OCI-LY7 (cell line): ENCODE measurements around the gene KANSL1. TPM values are rescaled to one million over a fixed set of nuclear protein-coding genes. Genes with fewer than 3 reads are reported as not detected.

Experiments
- BruUV-seq: library from RNA; stranded (reverse); fragments of 400-500 nt; replicated peaks from 2 replicates; lab custom pipeline; 2021; lab: Mats Ljungman, UMichigan
- CTCF ChIA-PET: fragments of 300-600 bp; sonication (Branson Sonifier 250); formaldehyde crosslinking; loops from one replicate; lab custom pipeline; 2022; ENCODE audit warnings: antibody characterized with exemption; ENCODE audit not compliant: unreplicated experiment; lab: Charles Lee
- POLR2A ChIA-PET: fragments of 300-600 bp; sonication (Branson Sonifier 250); formaldehyde crosslinking; loops from one replicate; lab custom pipeline; 2022; ENCODE audit warnings: antibody characterized with exemption; lab: Charles Lee
- DNase-seq: peaks from one replicate; pipeline ENCODE4 v3.0.0-alpha.2; 2015; ENCODE audit warnings: low spot score
- H2AFZ ChIP-seq: fragments of 200-600 bp; sonication (generic), shearing (Covaris generic); 2 replicates; pipeline ENCODE4 v1.6.1; 2014; ENCODE audit warnings: mild to moderate bottlenecking, antibody characterized with exemption, low read length, moderate library complexity
- H3K27ac ChIP-seq: fragments of 200-600 bp; sonication (generic); 2 replicates; pipeline ENCODE4 v1.5.1; 2014; ENCODE audit warnings: mixed run types, low read depth, mild to moderate bottlenecking, moderate library complexity, low read length, inconsistent platforms; ENCODE audit not compliant: poor library complexity, severe bottlenecking
- H3K36me3 ChIP-seq: fragments of 200-600 bp; sonication (generic); 2 replicates; pipeline ENCODE4 v1.6.1; 2014; ENCODE audit warnings: mild to moderate bottlenecking, antibody characterized with exemption, low read length, moderate library complexity, mixed read lengths; ENCODE audit not compliant: insufficient read depth
- H3K4me1 ChIP-seq: fragments of 200-600 bp; sonication (generic); 2 replicates; pipeline ENCODE4 v1.5.1; 2014; ENCODE audit warnings: mild to moderate bottlenecking, low read length; ENCODE audit not compliant: insufficient read depth, poor library complexity, severe bottlenecking
- H3K4me2 ChIP-seq: fragments of 200-600 bp; sonication (generic); 2 replicates; pipeline ENCODE4 v1.6.1; 2014; ENCODE audit warnings: mild to moderate bottlenecking, low read length
- H3K4me3 ChIP-seq: fragments of 200-600 bp; sonication (generic); 2 replicates; pipeline ENCODE4 v1.5.1; 2014; ENCODE audit warnings: mild to moderate bottlenecking, low read depth, low read length; ENCODE audit not compliant: poor library complexity, severe bottlenecking
- H3K79me2 ChIP-seq: fragments of 200-600 bp; sonication (generic); 2 replicates; pipeline ENCODE4 v1.6.1; 2016; ENCODE audit warnings: low read depth, mild to moderate bottlenecking, low read length, moderate library complexity, mixed read lengths; ENCODE audit not compliant: insufficient read depth
- H3K9me2 ChIP-seq: fragments of 200-600 bp; sonication (generic); 2 replicates; pipeline ENCODE4 v1.6.1; 2016; ENCODE audit warnings: mild to moderate bottlenecking, low read length, mixed read lengths; ENCODE audit not compliant: insufficient read depth
- H3K9me3 ChIP-seq: fragments of 200-600 bp; sonication (generic); 2 replicates; pipeline ENCODE4 v1.6.1; 2014; ENCODE audit warnings: mild to moderate bottlenecking, mixed run types, low read length, mixed read lengths
- H4K20me1 ChIP-seq: fragments of 200-600 bp; sonication (generic); 2 replicates; pipeline ENCODE4 v1.6.1; 2014; ENCODE audit warnings: mild to moderate bottlenecking, antibody characterized with exemption, low read length, moderate library complexity, mixed read lengths; ENCODE audit not compliant: insufficient read depth
- EZH2phosphoT487 ChIP-seq: fragments of 200-600 bp; sonication (generic); IDR thresholded peaks from 2 replicates; pipeline ENCODE4 v1.6.1; 2018; ENCODE audit warnings: low read depth, borderline replicate concordance, mild to moderate bottlenecking, mixed run types, antibody characterized with exemption, low read length, moderate library complexity, mixed read lengths
- intact Hi-C: fragments of 100-400 bp; cut with micrococcal nuclease; formaldehyde crosslinking; loops from one replicate; pipeline ENCODE4 v1.10.0; 2022; ENCODE audit not compliant: unreplicated experiment
- total RNA-seq, 2 experiments: library from RNA; depleted of rRNA in 1 of 2; stranded (reverse); fragments of >200 nt in 1 of 2; shearing (Covaris generic) in 1 of 2; gene quantifications; 2 replicates each; pipeline ENCODE4 v1.2.3, GENCODE V29; 2014 to 2022
- TF ChIP-seq, protein P1 (sequence below): fragments of 200-600 bp; sonication (generic); conservative IDR thresholded peaks from 2 replicates; pipeline ENCODE4 v1.5.1; 2014; ENCODE audit warnings: mild to moderate bottlenecking, antibody characterized with exemption, low read length, moderate library complexity, mixed read lengths

The KANSL1 gene
- total RNA-seq, 2 experiments from 2014 or later = 96.9 to 129 TPM

DNA sequence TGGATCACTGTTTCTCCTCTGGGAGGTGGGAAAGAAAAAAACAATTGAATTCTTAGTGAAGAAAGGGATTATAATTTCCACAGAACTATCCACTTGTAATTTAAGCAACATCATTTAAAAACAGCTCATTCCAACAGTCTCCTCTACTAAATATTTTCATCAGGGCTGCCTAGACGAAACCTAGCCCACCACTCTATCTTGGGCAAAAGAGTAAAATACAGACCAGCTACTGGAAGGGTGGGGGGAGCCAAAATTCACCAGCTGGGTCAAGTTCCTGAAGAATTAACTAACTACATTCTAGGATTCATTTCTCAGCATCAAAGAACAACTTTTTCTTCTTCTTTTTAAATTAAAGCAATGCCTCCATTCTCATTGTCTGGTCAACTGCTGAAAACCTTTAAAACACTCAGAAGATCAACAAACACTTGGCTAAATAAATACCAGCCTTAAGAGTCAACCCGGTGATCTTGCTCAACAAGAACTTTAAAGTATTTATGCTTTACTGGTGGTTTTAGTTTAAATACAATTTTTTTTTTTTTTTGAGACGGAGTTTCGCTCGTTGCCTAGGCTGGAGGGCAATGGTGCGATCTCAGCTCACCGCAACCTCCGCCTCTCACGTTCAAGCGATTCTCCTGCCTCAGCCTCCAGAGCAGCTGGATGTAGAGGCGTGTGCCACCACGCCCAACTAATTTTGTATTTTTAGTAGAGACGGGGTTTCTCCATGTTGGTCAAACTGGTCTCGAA, 25.2 kb downstream of the KANSL1 start:
- H2AFZ ChIP-seq = no peak overlapping the region
- no peaks in the 10 kb centered on the region for H3K9me3 ChIP-seq
- CTCF ChIA-PET = interaction anchor here (0.6 kb wide), 1 partner anchor 18 kb away, joined by 3 read pairs; no protein-coding TSS in a partner anchor
- H3K36me3 ChIP-seq = peaks cover 86% of the 10 kb centered on the region
- H4K20me1 ChIP-seq = peaks cover 38% of the 10 kb centered on the region
- H3K4me1 ChIP-seq = peaks cover 43% of the 10 kb centered on the region
- no peak for DNase-seq
- peaks cover 98% of the 10 kb centered on the region for H3K79me2 ChIP-seq
- POLR2A ChIA-PET = interaction anchor here (0.7 to 2.3 kb wide), 6 partner anchors 8 to 47 kb away, joined by 3 to 10 read pairs (median 4); no protein-coding TSS in a partner anchor
- no peaks in the 10 kb centered on the region for H3K9me2 ChIP-seq
- BruUV-seq = no TSS peak
- H3K27ac ChIP-seq = no peak overlapping the region
- H3K4me3 ChIP-seq = no peak overlapping the region
- intact Hi-C loops = no loop called here
- TF ChIP-seq, protein P1, sequence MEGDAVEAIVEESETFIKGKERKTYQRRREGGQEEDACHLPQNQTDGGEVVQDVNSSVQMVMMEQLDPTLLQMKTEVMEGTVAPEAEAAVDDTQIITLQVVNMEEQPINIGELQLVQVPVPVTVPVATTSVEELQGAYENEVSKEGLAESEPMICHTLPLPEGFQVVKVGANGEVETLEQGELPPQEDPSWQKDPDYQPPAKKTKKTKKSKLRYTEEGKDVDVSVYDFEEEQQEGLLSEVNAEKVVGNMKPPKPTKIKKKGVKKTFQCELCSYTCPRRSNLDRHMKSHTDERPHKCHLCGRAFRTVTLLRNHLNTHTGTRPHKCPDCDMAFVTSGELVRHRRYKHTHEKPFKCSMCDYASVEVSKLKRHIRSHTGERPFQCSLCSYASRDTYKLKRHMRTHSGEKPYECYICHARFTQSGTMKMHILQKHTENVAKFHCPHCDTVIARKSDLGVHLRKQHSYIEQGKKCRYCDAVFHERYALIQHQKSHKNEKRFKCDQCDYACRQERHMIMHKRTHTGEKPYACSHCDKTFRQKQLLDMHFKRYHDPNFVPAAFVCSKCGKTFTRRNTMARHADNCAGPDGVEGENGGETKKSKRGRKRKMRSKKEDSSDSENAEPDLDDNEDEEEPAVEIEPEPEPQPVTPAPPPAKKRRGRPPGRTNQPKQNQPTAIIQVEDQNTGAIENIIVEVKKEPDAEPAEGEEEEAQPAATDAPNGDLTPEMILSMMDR = no peak
- no peak for TF ChIP-seq EZH2phosphoT487
- H3K4me2 ChIP-seq = no peak overlapping the region

DNA sequence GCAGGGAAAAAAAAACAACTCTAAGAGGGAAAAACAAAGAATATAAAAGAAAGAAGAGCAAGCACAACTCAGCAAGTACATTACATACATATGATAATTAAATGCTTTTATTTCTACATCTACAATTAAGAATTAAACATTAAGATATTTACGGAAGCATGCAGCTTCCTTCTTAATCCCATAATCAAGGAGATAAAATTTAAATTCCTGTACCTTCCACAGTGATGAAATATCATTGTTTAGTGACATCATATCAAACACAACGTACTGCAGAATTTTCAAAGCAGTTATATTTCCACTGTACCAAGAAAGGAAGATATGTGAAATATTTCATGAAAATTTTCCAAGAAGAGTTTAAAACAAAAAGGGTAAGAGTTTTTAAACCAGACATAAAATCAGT, 26.0 kb downstream of the KANSL1 start:
- no peaks in the 10 kb centered on the region for H3K9me2 ChIP-seq
- H3K9me3 ChIP-seq = no peaks in the 10 kb centered on the region
- no peak overlapping the region for H3K4me2 ChIP-seq
- no peak for DNase-seq
- no peak for TF ChIP-seq EZH2phosphoT487
- TF ChIP-seq, protein P1 = no peak
- H3K27ac ChIP-seq = no peak overlapping the region
- H3K36me3 ChIP-seq = peaks cover 92% of the 10 kb centered on the region
- H3K4me1 ChIP-seq = peaks cover 47% of the 10 kb centered on the region
- BruUV-seq = no TSS peak
- peaks cover 43% of the 10 kb centered on the region for H4K20me1 ChIP-seq
- CTCF ChIA-PET = interaction anchor here (0.6 kb wide), 1 partner anchor 19 kb away, joined by 3 read pairs; no protein-coding TSS in a partner anchor
- intact Hi-C loops = no loop called here
- no peak overlapping the region for H3K4me3 ChIP-seq
- POLR2A ChIA-PET = interaction anchor here (0.7 to 2.3 kb wide), 6 partner anchors 11 to 26 kb away, joined by 3 to 10 read pairs (median 4); no protein-coding TSS in a partner anchor
- H2AFZ ChIP-seq = no peak overlapping the region
- H3K79me2 ChIP-seq = peaks cover 98% of the 10 kb centered on the region
